ENCODE results near the gene B9D1.

GRCh38 chr17:19348081-19348650, 14.4 kb downstream of the B9D1 start:
- no peak for TF ChIP-seq CTCF (conservative IDR thresholded peaks at IDR 0.05; ENCODE audit: low read depth in 2 of 2)
- TF ChIP-seq, protein P1, sequence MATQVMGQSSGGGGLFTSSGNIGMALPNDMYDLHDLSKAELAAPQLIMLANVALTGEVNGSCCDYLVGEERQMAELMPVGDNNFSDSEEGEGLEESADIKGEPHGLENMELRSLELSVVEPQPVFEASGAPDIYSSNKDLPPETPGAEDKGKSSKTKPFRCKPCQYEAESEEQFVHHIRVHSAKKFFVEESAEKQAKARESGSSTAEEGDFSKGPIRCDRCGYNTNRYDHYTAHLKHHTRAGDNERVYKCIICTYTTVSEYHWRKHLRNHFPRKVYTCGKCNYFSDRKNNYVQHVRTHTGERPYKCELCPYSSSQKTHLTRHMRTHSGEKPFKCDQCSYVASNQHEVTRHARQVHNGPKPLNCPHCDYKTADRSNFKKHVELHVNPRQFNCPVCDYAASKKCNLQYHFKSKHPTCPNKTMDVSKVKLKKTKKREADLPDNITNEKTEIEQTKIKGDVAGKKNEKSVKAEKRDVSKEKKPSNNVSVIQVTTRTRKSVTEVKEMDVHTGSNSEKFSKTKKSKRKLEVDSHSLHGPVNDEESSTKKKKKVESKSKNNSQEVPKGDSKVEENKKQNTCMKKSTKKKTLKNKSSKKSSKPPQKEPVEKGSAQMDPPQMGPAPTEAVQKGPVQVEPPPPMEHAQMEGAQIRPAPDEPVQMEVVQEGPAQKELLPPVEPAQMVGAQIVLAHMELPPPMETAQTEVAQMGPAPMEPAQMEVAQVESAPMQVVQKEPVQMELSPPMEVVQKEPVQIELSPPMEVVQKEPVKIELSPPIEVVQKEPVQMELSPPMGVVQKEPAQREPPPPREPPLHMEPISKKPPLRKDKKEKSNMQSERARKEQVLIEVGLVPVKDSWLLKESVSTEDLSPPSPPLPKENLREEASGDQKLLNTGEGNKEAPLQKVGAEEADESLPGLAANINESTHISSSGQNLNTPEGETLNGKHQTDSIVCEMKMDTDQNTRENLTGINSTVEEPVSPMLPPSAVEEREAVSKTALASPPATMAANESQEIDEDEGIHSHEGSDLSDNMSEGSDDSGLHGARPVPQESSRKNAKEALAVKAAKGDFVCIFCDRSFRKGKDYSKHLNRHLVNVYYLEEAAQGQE (IDR thresholded peaks at IDR 0.05; ENCODE audit: unreplicated experiment): no peak
- no peak for TF ChIP-seq EZH2phosphoT487 (IDR thresholded peaks at IDR 0.05; ENCODE audit: unreplicated experiment)
- no peak for TF ChIP-seq CREB1 (CRISPR knock-in tag; IDR thresholded peaks at IDR 0.05; ENCODE audit: low read depth)
- TF ChIP-seq STAT1 (IDR thresholded peaks at IDR 0.05; ENCODE audit: unreplicated experiment): no peak
- no peak for TF ChIP-seq POLR2AphosphoS5 (IDR thresholded peaks at IDR 0.05; ENCODE audit: low read depth)
- no peak for TF ChIP-seq EZH2 (IDR thresholded peaks at IDR 0.05; ENCODE audit: low read depth, unreplicated experiment)
- no peak for TF ChIP-seq NANOG (IDR thresholded peaks at IDR 0.05; ENCODE audit: borderline replicate concordance)
- TF ChIP-seq ETS1 (IDR thresholded peaks at IDR 0.05): no peak
- no peak for TF ChIP-seq JUNB (IDR thresholded peaks at IDR 0.05; ENCODE audit: unreplicated experiment)
- TF ChIP-seq ZNF331 (CRISPR knock-in tag; IDR thresholded peaks at IDR 0.05; ENCODE audit: low read depth): no peak
